Activated CD4-positive, alpha-beta T cell treated with anti-CD3 and anti-CD28 coated beads, Interleukin-2, amount 50 U/mL, for 16 hours (primary cell): ENCODE data around the gene FGF5.
A peak's percentile ranks its signal among the peaks of the same experiment; 100 is the strongest.
"Not testable (repeated sequence)": the region's sequence is repeated elsewhere in the genome, so short reads cannot be mapped to it uniquely, and the experiment has no call there.

Experiments used
- DNase-seq: peaks from one replicate; pipeline ENCODE4 v3.0.0-alpha.2; 2020

FGF5 gene

DNA sequence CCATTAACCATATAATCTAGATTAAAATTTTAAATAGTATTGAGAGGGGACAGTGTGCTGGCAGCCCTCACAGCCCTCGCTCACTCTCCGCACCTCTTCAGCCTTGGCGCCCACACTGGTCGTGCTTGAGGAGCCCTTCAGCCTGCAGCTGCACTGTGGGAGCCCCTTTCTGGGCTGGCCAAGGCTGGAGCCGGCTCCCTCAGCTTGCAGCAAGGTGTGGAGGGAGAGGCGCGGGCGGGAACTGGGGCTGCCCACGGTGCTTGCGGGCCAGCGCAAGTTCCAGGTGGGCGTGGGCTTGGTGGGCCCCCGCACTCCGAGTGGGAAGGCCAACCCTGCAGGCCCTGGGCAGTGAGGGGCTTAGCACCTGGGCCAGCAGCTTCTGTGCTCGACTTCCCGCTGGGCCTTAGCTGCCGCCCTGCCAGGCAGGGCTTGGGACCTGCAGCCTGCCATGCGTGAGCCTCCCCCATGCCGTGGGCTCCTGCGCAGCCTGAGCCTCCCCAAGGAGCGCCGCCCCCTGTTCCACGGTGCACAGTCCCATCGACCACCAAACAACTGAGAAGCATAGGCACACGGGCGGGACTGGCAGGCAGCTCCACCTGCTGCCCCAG, 36.3 kb downstream of the FGF5 start:
- no peak for DNase-seq

- DNase-seq = no peak
Observed at GRCh38 chr4:80305466-80305865, 39.0 kb downstream of the FGF5 start.

- DNase-seq = no peak
Observed at GRCh38 chr4:80306260-80306659, 39.8 kb downstream of the FGF5 start.

DNA sequence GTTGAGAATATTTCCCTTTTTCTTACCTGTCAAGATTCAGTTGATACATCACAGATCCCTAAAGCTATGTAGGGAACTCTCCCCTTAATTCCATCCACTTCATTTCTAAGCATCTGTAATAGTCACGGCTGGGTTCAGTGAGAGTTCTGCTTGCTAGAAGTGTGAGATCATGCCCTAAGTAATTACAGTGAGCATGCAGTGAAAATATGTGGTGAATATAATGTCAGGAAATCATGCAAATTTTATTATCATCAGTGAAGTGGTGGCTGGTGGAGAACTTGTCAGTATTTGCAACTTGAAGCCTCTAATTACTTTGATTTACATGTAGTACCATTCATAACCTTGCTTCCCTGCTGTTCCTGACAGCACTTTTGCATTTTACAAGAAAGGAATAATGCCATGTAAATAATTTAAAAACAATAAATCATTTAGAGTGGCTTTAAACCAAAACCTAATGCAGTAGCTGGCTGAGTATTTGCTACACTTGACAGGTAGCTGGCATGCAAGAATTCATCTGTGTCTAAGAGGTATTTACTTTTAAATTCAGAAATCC, 40.8 kb downstream of the FGF5 start:
- DNase-seq = no peak

DNA sequence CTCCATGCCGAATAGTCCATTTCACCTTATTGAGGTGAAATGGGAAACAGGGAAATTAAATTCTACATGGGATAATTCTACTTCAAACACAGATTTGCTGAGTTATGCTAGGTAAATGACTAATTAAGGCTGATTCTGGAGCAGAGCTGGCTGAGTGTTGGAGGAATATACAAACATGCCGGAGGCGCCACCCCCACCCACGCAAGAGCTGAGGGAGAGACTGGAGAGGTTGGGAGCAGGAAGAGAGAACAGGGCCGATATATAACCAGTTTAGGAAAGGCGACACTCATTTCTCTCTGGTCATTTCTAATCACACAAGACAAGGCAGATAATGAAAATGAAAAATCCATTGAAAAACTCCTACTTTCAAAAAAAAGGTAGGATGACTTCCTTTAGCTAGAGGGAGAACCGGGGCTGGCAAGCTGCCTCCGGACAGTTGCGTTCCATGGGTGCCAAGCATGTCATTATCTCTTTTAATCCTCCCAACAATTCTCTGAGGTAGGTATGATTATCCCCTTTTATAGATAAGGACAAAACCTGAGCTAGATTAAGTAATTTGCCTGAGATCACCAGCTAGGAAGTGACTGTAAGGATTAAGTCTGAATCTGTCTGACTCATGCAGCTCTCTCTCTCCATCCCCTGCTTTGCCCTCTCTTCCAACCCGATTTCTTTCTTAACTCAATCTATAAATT, 41.5 kb downstream of the FGF5 start:
- no peak for DNase-seq

GRCh38 chr4:80308466-80308822, 42.0 kb downstream of the FGF5 start:
- no peak for DNase-seq

GRCh38 chr4:80309294-80310004, 43.0 kb downstream of the FGF5 start:
- DNase-seq = no peak

DNA sequence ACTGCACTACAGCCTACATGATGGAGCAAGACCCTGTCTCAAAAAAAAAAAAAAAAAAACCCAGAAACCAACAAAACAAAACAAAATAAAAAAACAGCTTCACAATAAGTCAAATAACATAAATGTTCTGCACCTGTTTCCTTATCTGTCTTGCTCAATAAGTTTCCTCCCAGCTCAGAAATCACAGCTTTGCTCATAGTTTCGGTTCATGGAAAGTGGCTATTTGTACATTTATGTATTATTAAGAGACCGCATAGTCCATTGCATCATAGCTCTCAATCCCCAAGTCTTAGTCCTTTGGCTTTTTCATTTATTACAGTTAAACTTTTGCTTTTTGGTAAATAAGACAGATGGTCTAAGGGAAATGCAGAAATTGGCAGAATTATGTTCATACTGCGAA, 44.7 kb downstream of the FGF5 start:
- DNase-seq = no peak

DNA sequence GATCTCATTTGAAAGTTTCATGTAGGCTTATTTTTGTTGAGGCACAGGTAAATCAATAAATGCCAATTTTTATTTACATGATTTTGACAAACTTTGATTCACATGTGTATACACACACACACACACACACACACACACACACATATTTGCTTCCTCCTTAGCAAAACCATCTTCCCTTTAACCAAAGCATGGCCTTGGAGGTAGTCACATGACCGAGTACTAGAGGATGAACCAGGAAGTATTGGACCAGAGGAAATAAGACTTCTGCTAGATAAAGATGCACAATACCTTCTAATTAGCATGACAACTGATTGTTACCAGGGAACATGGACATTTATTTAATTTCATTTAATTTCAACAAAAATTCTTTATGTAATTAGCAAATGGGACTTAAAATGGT, 45.7 kb downstream of the FGF5 start:
- no peak for DNase-seq

DNA sequence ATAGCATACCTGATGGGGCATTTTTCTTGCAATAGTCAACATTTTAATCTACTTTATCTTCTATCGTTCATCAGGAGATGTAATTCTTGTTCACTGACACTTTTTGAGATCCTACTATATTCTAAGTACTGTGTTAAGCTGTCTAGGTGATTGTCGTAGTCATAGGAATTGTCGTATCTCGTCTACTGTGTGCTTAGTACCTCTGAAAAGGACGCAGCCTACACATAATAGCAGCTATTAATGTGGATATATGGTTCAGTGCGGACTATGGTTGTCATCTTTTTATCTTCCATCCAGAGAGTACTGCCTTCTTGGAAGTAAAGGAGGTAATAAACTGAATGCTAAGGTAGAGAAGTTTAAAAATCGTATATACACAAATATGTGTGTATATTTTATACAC, 47.2 kb downstream of the FGF5 start:
- DNase-seq = no peak

DNA sequence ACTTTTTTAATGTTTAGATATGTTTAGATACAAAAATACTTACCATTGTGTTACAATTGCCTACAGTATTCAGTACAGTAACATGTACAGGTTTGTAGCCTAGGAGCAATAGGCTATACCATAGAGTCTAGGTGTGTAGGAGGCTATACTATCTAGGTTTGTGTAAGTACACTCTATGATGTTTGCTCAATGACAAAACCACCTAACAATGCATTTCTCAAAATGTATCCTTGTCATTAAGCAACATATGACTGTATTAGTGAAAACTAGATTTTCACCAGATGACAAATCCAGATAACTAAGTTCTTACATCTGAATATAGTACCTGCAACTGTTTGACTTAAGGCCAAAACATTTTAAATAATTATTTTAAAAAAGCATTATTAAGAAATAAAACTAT, 49.4 kb downstream of the FGF5 start:
- DNase-seq = not testable (repeated sequence)

- no peak for DNase-seq
Observed at GRCh38 chr4:80321341-80321740, 54.9 kb downstream of the FGF5 start.

- DNase-seq = no peak
Observed at GRCh38 chr4:80321776-80322175, 55.3 kb downstream of the FGF5 start.

- DNase-seq = peak; percentile 2
Observed at GRCh38 chr4:80322716-80323115, 56.3 kb downstream of the FGF5 start.

- DNase-seq = no peak
Observed at GRCh38 chr4:80324171-80324570, 57.7 kb downstream of the FGF5 start.

- DNase-seq = no peak
Observed at GRCh38 chr4:80331693-80332092, 65.2 kb downstream of the FGF5 start.

DNA sequence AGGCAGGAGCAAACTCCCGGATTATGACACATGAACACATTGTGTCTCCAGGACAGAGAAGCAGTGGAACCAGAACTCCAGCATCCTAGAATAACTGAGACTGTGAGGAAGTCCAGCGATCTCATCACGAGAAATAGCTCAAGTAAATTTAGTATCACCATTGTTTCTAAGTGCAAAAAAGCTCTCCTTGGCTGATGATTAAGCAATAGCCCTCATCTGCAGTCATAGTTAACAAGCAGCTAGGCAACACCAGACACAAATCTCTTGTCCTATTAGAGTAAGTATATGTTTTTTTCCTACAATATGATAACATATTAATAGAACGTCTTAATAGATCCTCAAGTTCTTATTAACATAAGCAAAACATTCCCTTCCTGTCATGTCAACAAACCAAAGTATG, 66.7 kb downstream of the FGF5 start:
- DNase-seq = no peak

- no peak for DNase-seq
Observed at GRCh38 chr4:80334568-80334967, 68.1 kb downstream of the FGF5 start.

- DNase-seq = no peak
Observed at GRCh38 chr4:80335226-80335553, 68.7 kb downstream of the FGF5 start.

DNA sequence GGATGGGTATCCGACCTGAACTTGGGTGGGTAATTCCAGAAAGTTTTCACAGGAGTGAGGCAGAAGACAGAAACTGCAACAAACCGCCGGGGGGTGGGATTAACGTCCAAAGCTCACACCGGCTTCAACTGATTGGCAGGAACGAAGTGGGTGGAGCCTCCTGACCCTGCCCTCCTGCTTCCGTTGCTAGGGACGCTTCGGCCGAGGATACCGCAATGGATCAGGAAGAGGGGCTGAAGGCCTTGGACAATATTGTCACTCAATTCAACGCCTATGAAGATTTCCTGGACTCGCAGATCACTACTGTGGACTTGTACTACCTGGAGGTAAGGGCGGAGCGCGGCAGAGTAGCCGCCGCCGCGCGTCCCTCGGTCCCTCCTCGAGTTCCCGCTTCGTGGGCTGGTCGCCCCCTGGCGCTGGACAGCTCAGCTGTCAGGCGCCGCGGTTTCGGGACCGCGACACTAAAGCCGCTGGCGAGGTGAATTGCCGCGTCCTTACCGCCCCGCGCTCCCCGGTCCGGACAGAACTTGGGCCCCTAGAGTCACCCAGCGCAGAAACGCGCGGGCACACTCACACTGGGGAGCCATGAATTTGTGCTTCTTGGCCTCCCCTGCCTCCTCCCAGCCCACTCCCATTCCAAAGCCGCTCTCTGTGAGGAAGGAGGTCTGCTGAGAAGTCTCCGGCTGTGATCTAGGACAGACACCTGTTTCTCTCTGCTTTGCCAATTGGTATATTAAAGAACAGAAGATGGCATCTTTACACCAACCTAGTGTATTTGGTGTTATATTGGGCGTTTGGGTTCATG, 69.3 kb downstream of the FGF5 start, which contains the start of gene CFAP299:
CFAP299 (plus strand) TSS at position 177 of the 805 bp plus-strand sequence.
- DNase-seq = peak; percentile 69

DNA sequence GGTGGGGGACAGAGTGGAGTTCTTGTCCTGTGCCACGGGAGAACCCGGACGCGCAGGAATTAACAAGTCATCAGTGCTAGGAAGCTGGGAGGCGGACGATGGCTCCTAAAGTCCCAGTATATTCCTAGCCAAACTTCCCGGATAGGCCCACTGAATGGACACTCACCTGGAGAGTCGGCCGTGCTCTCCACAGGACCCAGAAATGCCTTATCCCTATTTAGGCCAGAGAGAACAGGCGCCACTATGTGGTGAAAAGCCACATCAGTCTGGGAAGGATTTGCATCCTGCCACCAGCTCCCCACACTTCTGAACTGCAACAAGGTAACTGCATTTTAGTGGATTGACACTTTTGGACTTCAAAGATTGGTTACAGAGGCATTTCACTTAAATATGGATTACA, 70.1 kb downstream of the FGF5 start:
- no peak for DNase-seq

- no peak for DNase-seq
Observed at GRCh38 chr4:80340036-80340435, 73.6 kb downstream of the FGF5 start.
